Fibroblast of villous mesenchyme (primary cell): ENCODE results near the gene PPIP5K1. TPM values are rescaled to one million over a fixed set of nuclear protein-coding genes. Genes with fewer than 3 reads are reported as not detected.

Experiments used
- DNase-seq: peaks from one replicate; pipeline ENCODE4 v3.0.0-alpha.2; 2010; ENCODE audit warnings: low read depth
- H3K4me3 ChIP-seq: 2 replicates; pipeline ENCODE4 v1.5.1; 2011; ENCODE audit warnings: low read depth, mild to moderate bottlenecking, low read length
- total RNA-seq: library from RNA; depleted of rRNA; stranded (reverse); fragments of >200 nt; gene quantifications from 2 replicates; pipeline ENCODE4 v1.2.3, GENCODE V29; 2012
- TF ChIP-seq, protein P1 (sequence below): IDR thresholded peaks from 2 replicates; pipeline ENCODE4 v1.5.1; 2012; ENCODE audit warnings: low read depth, mild to moderate bottlenecking, low read length; ENCODE audit not compliant: insufficient read depth

PPIP5K1 gene
- total RNA-seq, 1 donor = 28.5 TPM

DNA sequence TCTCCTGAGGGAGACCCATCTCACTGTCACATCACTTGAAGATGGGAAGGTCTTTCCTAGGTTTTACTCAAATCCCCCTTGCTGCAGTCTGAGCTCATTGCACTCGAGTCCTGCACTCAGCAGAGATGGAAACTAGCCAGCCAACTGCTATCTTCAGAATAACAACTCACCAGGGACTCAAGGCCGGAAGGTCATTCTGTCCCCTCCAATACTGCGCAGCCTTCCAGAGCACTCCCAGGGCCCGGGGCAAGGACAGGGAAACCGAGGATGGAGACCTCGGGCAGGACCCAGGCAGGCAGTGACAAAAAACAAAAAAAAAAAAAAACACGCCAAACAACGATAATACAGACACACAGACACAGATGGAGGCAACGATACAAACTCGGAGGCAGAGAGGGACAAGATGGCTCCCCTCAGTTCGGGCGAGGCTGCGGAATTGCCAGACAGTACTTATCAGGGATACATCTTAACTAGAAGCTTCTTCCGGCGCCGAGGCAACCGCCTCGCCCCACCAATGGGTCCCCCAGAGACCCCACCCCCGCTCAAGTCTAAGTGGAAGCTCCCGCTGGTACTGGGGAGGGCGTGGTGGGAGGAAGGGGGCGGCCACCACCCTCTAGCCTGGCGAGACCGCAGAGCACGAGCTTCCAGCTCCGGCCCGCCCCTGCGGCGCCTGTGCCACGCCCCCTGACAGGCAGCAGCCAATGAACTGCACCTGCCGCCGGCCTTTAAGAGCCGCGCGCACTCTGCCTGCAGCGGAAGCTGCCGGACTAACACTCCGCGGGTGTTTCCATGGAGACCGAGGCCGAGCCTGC, 79.6 kb downstream of the PPIP5K1 start:
- peak; percentile 99 for DNase-seq
- peak overlapping the region; percentile 67 for H3K4me3 ChIP-seq
- TF ChIP-seq, protein P1, sequence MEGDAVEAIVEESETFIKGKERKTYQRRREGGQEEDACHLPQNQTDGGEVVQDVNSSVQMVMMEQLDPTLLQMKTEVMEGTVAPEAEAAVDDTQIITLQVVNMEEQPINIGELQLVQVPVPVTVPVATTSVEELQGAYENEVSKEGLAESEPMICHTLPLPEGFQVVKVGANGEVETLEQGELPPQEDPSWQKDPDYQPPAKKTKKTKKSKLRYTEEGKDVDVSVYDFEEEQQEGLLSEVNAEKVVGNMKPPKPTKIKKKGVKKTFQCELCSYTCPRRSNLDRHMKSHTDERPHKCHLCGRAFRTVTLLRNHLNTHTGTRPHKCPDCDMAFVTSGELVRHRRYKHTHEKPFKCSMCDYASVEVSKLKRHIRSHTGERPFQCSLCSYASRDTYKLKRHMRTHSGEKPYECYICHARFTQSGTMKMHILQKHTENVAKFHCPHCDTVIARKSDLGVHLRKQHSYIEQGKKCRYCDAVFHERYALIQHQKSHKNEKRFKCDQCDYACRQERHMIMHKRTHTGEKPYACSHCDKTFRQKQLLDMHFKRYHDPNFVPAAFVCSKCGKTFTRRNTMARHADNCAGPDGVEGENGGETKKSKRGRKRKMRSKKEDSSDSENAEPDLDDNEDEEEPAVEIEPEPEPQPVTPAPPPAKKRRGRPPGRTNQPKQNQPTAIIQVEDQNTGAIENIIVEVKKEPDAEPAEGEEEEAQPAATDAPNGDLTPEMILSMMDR = peak; percentile 44

DNA sequence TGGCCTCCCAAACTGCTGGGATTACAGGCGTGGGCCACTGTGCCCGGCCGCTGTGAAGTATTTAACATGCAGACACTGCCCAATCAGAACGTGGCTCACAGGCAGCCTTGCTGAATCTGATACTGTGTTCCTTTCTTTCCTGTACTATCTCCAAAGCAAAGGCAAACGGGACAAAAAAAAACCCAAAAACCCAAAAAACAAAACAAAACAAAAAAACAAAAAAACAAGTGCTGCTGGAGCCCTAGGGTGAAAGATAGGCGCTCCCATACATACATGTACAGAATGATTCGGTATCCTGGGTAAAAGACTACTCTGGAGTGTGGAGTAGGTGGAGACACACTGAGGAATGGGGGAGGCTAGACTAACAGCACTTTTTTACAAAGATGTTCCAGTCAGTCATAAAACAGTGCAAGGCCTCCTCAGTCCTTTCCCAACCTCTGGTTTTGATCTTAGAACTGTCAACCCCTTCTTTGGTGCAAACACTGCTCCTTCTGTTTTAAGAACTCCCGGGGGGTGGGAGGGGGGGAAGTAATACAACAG, 80.3 kb downstream of the PPIP5K1 start:
- peak; percentile 63 for DNase-seq
- peak overlapping the region; percentile 67 for H3K4me3 ChIP-seq
- TF ChIP-seq, protein P1 = no peak

DNA sequence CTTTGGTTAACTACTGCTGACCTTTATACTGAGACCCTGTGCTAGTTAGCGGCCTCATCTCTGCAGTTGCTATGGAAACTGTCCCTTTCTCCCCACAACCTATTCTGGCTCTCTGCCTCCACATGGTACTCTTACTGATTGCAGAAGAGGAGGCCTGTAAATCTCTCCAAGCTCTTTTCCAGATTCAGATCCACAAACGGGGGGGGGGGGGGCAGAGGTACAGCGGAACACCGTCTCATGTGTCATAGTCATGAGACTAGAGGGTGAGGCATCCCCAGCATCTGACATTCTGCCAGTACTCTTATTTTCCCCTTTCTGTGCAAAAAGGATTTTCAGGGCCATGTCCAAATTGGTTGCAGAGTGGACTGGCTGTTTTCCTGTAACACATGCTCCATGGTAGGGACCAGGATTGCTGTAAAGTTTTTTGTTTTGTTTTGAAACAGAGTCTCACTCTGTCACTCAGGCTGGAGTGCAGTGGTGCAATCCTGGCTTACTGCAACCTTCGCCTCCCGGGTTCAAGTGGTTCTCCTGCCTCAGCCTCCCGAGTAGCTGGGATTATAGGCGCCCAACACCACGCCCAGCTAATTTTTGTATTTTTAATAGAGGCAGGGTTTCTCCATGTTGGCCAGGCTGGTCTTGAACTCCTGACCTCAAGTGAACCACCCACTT, 80.9 kb downstream of the PPIP5K1 start:
- peak; percentile 66 for DNase-seq
- peak overlapping the region; percentile 67 for H3K4me3 ChIP-seq
- TF ChIP-seq, protein P1 = no peak

DNA sequence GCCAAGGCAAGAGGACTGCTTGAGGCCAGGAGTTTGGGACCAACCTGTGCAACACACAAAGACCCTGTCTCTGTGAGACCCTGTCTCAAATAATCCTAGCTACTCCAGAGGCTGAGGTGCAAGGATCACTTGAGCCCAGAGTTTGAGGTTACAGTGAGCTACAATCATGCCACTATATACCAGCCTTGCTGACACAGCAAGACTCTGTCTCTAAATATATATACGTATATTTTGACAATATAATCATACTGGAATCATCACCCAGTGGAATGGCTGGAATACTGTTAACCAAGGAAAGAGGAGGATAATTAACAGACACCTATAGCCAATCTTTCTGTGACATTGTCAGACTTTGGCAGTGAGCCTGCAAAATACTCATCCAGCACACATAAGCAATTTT, 81.6 kb downstream of the PPIP5K1 start:
- no peak for DNase-seq
- TF ChIP-seq, protein P1 = no peak
- H3K4me3 ChIP-seq = no peak overlapping the region

DNA sequence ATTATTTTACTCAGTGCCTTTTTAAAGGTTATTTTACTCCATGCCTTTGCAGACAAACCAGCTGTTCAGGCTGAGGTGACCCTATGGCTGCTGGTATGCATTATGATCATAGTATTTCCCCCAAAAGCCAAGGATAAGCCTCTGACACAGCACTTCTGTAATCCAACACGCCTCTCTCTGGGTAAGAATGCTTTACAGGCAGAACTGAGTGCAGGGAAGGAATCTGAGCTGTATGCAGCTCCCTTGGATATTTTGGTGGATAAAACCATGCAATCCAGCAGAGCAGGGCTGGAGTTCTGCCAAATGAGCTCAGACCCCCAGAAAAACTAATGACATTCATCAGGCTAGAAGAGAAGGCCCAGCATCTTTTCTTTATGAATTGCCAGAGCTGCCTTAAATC, 84.3 kb downstream of the PPIP5K1 start:
- H3K4me3 ChIP-seq = no peak overlapping the region
- TF ChIP-seq, protein P1 = no peak
- DNase-seq = peak; percentile 63

DNA sequence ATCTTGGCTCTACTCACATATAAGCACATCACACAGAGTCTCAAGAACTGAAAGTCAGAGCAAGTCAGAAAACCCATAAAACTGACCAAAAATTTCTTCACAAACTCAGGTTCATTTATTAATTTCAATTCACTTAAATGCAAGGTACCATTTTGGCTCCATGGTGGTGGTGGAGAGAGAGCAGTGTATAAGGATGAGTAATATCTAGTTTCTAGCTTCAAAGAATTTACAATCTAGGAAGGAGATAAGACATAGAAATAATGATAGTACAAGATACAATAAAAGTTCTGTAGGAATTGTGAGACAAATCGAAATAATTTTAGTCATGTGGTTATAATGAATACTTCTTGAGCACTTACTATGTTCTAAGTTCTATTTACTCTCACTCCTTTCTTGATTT, 90.4 kb downstream of the PPIP5K1 start:
- no peak overlapping the region for H3K4me3 ChIP-seq
- TF ChIP-seq, protein P1 = no peak
- DNase-seq = no peak
